NCI-H1092 treated with DMSO at 0.1 percent for 48 hours (cell line): ENCODE measurements around the gene USP20.

Source experiments
- DNase-seq: peaks from one replicate; lab custom pipeline; 2025; lab: John Stamatoyannopoulos, UW

The USP20 gene

DNA sequence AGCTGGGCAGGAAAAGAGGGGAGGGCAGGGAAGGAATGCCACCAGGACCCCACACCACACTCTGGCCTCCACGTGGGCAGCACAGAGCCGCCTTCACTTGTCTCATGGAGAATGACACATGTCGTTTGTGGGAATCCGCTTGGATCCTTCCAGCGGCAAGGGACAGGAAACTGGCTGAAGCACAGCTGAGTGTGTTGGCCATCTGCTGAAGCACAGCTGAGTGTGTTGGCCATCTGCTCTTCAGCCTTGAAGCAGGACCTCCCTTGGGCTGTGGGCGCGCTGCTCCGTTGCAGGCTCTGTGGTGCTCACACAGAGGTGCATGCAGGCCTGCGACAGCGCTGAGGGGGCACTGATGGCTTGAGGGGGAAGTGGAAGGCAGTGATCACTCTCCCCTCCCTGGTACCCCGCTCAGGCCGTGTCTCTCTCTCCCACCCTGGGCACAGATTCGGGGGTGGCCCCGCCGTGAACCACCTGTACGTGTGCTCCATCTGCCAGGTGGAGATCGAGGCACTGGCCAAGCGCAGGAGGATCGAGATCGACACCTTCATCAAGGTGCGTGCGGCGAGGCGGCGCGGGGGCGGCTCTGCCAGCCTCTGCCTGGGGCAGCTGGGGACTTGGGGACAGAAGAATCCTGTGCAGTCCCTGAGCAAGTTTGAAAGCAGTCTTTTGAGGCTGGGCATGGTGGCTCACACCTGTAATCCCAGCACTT lies 40.6 kb downstream of the USP20 start:
- no peak for DNase-seq

DNA sequence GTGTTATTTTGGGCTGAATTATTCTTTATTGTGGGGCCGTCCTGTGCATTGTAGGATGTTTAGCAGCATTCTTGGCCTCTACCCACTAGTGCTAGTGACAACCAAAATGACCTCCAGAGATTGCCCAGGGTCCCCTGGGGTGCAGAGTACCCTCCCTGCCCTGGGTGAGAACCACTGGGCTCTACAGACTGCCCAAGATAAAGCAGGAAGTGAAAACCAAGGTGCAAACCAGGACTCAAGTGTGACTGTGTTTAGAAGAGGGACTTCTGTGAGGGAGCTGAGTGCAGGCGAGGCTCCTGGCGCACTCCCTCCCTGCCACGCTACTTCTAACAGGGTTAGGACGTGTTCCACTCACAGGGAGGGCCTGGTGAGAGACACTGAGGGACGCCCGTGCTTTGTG lies 41.6 kb downstream of the USP20 start:
- no peak for DNase-seq

DNA sequence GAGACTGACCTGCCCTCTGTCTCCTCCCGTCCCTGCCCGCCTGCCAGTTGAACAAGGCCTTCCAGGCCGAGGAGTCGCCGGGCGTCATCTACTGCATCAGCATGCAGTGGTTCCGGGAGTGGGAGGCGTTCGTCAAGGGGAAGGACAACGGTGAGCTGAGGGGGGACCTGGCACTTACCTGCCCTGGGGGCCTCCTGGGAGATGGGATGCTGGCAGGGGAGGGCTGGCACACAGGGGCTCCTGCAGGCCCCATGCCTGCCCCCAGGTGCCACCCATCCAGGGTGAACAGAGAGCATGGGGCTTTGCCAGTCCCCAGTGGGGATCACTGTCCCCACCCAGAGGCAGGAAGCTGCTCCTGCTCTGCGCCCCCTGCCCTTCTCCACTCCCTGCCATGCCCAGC lies 43.0 kb downstream of the USP20 start:
- no peak for DNase-seq

DNA sequence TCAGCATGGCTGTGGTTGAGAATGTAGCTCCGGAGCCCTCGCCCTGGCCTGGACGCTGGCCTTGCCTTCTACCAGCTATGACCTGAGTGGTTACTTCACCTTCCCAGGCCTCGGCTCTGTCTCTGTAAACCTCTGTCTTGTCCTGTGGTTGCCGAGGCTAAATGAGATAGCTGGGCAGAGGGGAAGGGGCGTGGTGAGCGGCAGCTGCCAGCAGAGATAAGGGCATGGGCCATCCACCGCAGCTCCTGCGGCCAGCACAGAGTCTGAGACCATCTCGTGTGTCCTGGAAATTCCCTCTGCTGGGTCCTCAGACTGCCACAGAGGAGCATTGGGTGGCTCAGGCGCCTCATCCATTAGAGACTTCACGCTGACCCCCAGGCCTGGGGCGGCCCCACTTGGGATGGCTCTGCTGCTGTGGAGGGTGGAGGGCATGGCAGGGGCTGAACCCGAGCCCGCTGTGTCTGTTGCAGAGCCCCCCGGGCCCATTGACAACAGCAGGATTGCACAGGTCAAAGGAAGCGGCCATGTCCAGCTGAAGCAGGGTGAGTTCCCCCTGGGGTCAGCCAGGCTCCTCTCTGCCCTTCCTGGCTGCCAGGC lies 43.9 kb downstream of the USP20 start:
- no peak for DNase-seq

DNA sequence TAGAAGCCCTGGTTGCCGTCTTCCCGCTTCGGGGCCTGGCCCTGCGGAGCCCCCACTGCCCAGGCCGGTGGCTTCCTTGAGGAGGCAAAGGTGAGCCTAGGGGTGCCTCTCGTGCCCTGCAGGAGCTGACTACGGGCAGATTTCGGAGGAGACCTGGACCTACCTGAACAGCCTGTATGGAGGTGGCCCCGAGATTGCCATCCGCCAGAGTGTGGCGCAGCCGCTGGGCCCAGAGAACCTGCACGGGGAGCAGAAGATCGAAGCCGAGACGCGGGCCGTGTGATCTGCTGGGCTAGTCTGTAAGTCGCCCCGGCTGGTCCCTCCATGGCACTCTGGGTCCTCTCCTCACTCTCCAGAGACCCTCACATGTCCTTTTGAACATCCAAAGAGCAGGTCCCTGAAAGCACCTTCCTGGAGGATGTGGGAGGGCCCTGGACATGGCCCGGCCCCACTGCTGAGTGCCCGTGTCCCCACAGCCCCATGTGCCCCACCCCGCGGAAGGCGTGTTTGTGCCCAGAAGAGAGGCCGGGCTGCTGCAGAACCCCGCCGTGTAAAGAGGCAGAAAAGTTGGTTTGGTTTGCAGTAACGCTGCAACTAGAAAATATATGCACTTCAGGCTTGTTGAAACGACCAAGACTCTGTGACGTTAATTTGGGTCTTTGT lies 44.9 kb downstream of the USP20 start:
- DNase-seq = no peak

DNA sequence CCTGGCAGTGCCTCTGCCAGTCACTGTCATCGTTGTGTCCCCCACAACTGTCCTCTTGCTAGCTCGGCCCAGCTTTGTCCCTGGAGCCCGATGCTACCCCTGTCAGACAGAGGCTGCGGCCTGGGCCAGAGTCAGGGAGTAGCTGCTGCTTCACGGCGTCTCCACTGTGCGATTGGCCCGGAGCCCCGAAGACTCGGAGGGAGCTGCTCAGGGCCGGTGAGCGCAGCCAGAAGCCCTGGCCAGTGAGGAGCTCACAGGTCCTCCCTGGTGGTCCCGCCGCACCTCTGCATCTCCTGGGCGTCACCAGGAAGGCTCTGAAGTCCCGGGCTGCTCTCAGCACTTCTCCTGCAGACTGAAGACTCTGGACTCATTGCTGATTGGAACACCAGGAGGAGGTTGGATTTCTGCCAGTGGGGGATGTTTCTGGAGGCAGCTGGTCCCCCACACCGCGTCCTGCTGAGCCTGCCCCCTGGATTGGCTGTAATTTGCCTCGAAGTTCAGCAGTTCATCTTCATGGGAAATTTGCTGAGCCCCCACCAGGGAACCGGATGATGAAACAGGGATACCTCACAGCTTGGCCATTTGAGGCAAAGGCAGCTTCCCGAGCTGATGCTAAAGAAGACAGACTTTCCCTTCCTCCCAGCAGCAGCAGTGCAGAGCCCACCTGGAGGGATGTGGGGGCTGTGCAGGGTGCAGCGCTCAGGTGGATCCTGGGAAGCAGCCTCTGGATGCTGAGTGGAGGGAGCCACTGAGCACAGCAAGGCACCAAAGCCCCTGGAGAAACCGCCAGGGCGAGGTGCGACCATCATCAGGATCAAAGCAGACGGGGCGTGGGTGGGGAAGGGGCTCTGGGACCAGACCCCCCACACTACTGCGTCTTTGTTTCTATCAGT lies 45.6 kb downstream of the USP20 start:
- DNase-seq = no peak

DNA sequence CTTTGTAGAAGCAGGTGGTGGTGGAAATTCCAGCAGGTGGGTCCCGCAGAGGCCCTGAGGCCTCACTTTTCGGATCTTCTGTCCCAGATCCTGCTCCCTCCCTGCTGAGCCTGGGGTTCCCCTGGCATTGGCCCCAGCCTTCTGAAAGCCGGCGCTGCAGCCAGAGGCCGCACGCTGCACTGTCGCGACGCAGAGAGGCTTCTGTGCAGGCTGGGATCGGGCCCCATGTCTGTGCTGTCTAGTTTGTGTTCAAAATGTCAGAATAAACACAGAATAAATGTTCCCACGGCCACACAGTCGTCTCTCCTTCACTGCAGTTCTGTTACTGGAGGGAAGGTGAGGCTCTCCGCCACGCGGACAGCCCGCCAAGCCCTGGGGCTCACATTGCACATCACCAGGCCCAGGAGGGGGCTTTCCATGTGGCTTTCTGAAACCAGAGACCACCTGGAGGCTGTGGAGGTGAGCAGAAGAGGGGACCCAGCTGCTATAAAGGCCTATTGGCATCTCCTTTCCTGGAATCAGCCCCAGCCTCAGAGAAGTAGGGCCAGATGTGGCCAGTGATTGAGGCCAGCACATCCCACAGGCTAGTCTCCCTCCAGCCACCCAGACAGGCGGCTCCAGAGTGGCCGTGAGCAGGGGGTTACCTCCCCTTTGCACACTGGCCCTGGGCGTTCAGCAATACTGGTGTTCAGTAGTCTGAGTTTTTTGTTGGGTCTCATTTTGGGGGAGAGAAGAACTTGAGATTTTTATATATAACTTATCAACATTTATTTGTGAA lies 46.5 kb downstream of the USP20 start:
- no peak for DNase-seq

DNA sequence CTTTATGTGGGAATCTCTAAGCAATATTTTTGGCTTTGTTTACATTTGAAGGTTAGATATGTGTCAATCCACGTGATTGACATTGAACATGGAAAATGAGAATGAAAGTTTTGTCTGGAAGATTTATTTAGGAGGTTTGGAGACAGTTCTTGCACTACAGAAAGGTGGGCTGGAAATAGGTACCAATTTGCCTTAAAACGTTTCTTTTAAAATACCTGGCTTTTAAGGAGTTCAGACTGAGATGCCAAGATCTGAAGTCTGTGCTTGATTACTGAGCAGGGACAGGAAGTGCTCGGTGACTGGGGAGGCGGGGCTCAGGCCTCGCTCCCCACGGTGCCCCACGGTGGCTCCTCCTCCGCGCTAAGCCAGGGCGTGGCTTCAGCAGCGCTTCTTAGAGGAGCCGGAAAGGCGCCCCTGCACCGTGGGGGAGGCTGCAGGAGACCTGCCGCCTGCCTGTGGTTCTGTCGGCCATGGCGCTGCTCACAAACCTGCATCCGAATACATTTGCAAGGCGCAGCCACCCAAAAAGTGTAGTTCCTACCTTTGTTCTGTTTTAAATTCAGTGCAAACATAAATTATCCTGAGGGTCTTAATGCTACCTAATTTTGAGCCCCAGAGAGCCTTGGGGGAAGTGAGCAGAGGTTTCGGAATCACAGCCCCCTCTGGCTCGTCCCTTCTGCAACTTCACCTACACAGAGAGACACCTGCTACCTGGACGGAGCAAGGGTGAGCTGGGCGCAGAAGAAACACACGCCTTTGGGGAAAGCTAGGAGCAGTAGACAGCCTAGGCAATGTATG lies 49.2 kb downstream of the USP20 start:
- peak; percentile 84 for DNase-seq

DNA sequence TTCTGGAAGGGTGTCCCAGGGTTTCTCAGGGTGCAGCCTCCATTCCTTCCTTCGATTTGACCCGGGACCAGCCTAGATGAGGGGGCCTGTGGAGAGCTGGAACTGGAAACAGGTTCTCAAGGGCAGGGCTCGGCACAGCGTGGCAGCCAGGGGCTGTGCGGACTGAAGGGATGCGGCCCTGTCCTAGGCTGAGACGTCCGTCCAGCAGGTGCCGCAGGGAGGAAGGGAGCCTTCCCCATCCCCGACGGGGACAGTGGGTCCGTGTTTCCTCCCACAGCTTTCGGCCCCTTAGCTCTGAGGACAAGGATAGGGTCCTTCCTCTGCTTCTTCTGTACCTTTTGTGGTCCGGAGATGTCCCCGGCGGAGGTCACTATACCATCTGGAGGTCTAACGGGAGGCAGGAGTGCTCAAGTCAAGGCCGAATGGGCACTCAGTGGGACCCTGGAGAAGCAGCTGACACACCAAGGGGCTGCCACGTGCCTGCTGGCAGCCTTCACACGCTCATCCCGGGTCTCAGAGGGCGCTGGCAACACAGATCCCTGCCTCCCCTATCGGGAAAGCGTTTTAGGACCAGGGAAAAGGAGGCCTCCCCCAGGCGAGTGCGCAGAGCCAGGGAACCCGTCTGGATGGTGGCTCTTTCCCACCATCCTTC lies 49.9 kb downstream of the USP20 start:
- peak; percentile 70 for DNase-seq

DNA sequence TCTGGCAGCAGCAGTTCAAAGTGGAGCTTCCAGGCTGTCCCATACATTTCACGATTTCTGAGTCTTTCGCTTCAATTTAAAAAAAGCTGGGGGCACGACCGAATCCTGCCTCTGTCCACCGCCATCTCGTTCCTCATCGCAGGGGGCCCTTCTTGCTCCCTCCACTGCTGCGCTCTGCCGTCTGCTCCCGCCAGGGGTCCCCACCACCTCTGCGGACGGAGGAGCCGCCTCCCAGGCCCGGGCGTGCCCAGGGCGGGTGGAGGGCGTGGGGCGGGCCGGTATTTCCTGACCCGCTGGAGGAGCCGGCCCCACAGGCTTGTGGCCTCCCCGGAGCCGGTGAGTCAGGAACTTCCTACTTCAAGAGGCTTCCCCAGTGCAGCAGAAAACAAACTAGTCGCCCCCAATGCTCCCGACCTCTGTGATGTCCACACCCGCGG lies 50.4 kb downstream of the USP20 start:
- peak; percentile 80 for DNase-seq

DNA sequence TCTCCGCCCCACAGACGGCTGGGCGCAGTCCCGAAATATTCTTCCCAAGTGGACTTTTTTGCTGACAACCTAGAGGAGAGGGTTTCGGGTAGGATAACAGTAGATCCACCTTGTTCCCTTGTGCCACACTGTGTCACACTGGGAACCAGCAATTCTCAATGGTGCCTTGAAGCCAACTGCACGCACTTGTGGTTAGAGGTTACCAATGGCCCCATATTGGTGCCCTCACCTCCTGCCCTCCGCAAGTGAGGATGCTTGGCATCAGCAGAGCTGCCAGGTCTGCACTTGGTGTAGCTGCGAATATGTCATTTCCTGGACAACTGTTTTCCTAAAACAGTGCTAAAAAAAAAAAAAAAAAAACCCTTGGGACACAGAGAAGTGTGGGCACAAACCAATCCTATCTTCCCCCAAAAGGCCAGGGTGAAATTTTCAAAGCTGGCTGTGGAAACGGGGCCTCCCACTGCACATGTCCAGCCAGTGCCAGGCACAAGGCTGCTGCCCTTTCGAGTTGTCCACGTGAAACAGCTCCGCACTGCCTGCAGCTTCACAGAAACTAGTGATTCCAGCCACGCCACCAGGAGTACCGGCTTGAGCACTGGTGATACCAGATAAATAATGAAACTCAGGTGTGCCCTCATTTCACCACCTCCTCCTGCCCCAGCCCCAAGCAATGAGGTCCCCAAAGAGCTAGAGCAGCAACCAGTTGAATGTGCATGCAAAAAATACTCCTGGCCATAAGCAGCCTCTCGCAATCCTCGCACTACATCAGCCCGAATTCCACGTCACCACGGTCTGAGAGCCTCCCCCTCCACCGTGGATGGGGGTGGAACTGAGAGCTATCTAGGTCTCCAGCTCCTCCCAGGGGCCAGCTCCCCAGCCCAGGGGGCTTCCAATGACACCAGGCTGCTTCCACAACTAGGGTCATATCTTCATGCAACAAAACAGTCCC lies 51.2 kb downstream of the USP20 start:
- no peak for DNase-seq

DNA sequence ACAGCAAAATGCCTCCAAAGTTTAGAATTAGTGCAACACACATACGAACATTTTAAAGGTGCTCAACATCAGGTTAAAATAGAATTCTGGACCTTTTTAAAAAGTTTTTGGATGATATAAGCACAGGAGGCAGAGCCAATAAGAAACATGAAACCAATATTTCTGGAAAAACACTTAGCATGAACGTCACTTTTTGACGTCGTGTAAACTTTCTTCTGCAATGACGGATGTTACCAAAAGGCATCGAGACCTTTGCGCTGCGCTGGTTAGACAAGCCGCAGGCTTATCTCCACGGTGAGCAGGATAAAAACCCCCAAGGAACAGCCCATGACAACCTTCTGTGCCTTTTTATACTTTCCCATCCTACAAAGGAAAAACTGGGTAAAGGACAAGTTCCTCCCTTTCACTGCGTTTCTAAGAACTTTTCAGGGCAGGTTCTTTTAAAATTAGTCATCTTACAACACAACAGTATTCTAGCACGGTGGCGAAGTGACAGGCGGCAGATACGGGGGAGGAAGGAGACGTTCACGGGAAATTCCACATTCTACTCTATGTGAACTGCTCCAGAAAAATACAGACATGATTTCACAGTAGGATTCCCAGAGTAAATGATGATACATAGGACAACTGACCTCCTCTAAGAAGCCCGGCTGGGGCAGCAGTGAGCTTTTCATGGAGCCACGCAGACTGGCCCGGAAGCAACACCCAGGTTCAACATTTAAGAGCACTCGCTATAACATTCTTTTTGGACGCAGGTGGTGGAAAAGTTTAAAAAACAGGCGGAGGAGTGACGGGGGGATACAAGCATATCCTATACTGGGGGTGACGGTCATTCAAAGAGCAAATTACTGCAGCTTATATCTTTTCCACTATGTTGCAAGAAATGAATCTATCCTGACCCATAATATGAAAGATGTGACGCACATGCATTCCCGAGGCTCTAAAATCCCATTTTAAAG lies 52.4 kb downstream of the USP20 start:
- no peak for DNase-seq

DNA sequence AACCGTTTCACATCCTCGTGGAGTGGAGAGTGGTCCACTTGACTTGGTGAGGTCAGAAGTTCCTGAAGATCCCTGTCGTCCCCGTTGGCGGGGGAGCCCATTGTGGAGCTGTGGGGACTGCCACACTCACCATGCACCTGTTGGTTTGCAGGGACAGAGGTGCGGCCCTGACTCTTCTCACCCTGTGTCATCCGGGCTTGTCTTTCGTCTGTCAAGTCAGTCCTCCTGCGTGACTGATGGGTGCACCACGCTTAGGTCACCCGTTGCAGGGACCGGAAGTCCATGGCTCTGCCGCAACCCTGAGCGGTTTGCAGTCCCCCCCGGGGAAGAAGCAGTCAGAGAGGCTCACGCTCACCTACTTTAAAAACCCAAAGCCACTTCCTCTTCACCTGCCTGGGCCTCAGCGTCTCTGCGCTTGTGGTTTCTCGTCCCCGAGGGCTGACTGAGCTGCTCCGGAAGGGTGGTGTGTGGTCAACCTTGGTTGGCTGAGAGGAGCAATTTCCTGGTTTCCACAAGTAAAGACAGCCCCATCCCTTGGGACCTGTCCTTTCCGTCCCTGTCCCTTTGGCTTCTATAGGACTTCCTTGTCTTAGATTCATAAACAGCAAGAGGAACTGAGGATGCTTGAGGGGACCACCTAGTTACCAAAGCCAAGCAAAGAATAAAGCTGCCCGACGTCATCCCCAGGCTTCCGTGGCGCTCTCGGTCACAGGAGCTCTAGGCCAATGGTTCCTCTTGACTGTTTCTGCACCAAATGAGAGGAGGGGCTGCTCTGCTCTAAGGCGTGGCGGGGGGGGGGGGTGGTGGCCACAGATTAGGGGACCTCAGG lies 53.2 kb downstream of the USP20 start:
- DNase-seq = no peak

DNA sequence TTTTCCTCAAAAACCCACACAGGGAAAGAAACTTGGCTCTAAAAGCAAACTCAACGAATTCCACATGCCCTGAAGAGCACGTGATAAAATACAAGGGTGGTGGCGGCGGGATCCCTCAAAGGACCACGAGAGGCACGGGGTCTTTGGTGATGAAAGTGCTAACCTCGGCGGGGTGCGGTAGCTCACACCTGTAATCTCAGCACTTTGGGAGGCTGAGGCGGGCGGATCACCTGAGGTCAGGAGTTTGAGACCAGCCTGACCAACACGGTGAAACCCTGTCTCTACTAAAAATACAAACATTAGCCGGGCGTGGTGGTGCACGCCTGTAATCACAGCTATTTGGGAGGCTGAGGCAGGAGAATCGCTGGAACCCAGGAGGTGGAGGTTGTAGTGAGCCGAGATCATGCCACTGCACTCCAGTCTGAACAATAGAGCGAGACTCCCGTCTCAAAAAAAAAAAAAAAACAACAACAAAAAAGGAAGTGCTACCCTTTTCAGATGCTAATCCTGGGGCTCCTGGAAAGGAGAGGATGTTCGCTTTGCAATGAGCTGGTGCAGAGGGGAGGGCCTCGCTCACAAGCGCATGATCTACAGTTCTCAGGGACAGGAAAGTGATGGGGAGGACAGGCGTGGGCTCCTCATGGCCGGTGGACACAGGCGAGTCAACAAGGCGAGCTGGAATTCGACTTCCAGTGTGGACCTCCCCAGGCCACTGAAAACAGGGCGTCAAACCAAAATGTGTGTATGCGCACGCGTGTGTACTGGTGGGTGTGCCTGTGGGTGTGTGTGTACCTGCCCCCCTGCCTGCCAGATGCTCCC lies 54.1 kb downstream of the USP20 start:
- no peak for DNase-seq

DNA sequence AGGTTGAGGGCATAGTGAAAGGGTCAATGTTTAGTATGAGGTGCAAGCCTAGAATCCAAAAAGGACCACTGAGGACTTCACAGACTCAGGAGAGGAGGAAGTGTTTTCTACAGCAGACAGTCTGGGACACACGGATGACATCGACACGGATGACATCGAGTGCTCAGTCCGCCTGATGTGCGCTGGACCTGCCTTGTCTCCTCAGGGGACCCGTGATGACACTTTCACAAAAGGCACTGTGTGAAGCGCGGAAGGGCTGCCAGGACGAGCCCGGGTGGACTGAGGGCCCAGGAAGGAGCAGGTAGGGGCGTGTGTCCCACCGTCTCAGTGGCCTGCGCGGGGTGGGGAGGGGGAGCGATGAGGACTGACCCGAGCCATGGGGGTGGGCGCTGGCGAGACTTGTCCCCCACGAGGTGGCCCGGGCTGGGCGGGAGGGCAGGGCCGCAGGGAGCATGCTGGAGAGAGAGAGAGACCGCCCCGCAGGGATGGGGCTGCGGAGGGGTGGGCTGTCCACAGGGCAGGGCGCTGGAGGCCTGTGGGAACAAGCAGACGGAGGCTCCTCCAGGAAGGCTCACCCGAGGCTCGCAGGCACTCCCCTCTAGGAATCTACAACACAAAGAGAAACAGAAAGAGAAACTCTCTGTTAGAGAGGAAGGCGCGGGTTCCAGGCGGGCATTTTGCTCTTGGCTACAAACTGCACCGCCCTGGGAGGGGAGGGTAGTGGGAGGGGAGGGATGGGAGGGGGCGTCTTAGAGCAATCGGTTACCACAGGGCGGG lies 54.9 kb downstream of the USP20 start:
- no peak for DNase-seq
